GM23338 (cell line): ENCODE data around the gene TSPAN5. TPM values are rescaled to one million over a fixed set of nuclear protein-coding genes. Genes with fewer than 3 reads are reported as not detected.

ENCODE experiments used
- ATAC-seq: fragments of 200-7000 bp; cut with Tn5 transposase; 3 replicates; pipeline ENCODE4 v1.9.1; 2020
- DNase-seq: peaks from one replicate; pipeline ENCODE4 v3.0.0-alpha.2; 2015; ENCODE audit warnings: low spot score
- H2AFZ ChIP-seq: fragments of 200-600 bp; sonication (generic); 2 replicates; pipeline ENCODE4 v1.8.0; 2016; ENCODE audit warnings: antibody characterized with exemption, mild to moderate bottlenecking, moderate library complexity
- H3F3A ChIP-seq: fragments of 200-600 bp; sonication (generic); replicated peaks from 2 replicates; pipeline ENCODE4 v1.8.0; 2017; ENCODE audit warnings: antibody characterized with exemption, mixed run types, low read depth
- H3K27ac ChIP-seq: fragments of 200-600 bp; sonication (generic); 2 replicates; pipeline ENCODE4 v1.6.1; 2016; ENCODE audit warnings: low read depth
- H3K27me3 ChIP-seq: fragments of 200-600 bp; sonication (generic); 2 replicates; pipeline ENCODE4 v1.8.0; 2016; ENCODE audit warnings: mild to moderate bottlenecking, mixed run types, moderate library complexity; ENCODE audit not compliant: insufficient read depth
- H3K36me3 ChIP-seq: fragments of 200-600 bp; sonication (generic); 2 replicates; pipeline ENCODE4 v1.8.0; 2016; ENCODE audit warnings: mild to moderate bottlenecking; ENCODE audit not compliant: insufficient read depth
- H3K4me1 ChIP-seq: fragments of 200-600 bp; sonication (generic); 2 replicates; pipeline ENCODE4 v1.8.0; 2016; ENCODE audit warnings: mild to moderate bottlenecking, moderate library complexity; ENCODE audit not compliant: insufficient read depth
- H3K4me2 ChIP-seq: fragments of 200-600 bp; sonication (generic); 2 replicates; pipeline ENCODE4 v1.7.1; 2017; ENCODE audit warnings: mixed run types
- H3K4me3 ChIP-seq: fragments of 200-600 bp; sonication (generic); 2 replicates; pipeline ENCODE4 v1.6.1; 2016; ENCODE audit warnings: mixed run types
- H3K79me2 ChIP-seq: fragments of 200-600 bp; sonication (generic); replicated peaks from 2 replicates; pipeline ENCODE4 v1.8.0; 2017; ENCODE audit warnings: mild to moderate bottlenecking; ENCODE audit not compliant: insufficient read depth
- H3K9me2 ChIP-seq: fragments of 200-600 bp; sonication (generic); 2 replicates; pipeline ENCODE4 v1.8.0; 2017; ENCODE audit not compliant: insufficient read depth
- H4K20me1 ChIP-seq: fragments of 200-600 bp; sonication (generic); replicated peaks from 2 replicates; pipeline ENCODE4 v1.8.0; 2017; ENCODE audit warnings: mild to moderate bottlenecking; ENCODE audit not compliant: insufficient read depth
- H3K27ac Mint-ChIP-seq: 2 replicates; pipeline ENCODE4 v1.8.0; 2020; ENCODE audit warnings: inconsistent platforms, mild to moderate bottlenecking, moderate library complexity, mixed read lengths
- H3K27me3 Mint-ChIP-seq: 3 replicates; pipeline ENCODE4 v1.8.0; 2022; ENCODE audit warnings: low read depth, mild to moderate bottlenecking, moderate library complexity, mixed read lengths, inconsistent platforms; ENCODE audit not compliant: insufficient read depth, poor library complexity
- H3K36me3 Mint-ChIP-seq: 3 replicates; pipeline ENCODE4 v1.8.0; 2021; ENCODE audit warnings: low read depth, mild to moderate bottlenecking, inconsistent platforms, moderate library complexity, mixed read lengths
- H3K4me1 Mint-ChIP-seq: 3 replicates; pipeline ENCODE4 v1.8.0; 2020; ENCODE audit warnings: mild to moderate bottlenecking, inconsistent platforms, mixed read lengths
- H3K4me3 Mint-ChIP-seq: 3 replicates; pipeline ENCODE4 v1.8.0; 2021; ENCODE audit warnings: moderate library complexity, mild to moderate bottlenecking, inconsistent platforms, mixed read lengths
- H3K9me3 Mint-ChIP-seq: 3 replicates; pipeline ENCODE4 v1.8.0; 2020; ENCODE audit warnings: moderate library complexity, mild to moderate bottlenecking, inconsistent platforms, mixed read lengths
- CTCF ChIP-seq, 2 experiments: fragments of 200-600 bp in 1 of 2; sonication (generic) in 1 of 2; conservative IDR thresholded peaks; 2 replicates each; pipeline versions ENCODE4 v1.5.1 to v1.6.1; 2016 to 2017; ENCODE audit warnings: antibody characterized with exemption in 2 of 2, low read depth in 2 of 2, mild to moderate bottlenecking in 2 of 2, moderate library complexity in 1 of 2
- ETS1 ChIP-seq: IDR thresholded peaks from 2 replicates; pipeline ENCODE4 v1.6.1; 2016; ENCODE audit warnings: antibody characterized with exemption
- EZH2 ChIP-seq: fragments of 200-600 bp; sonication (generic); IDR thresholded peaks from one replicate; pipeline ENCODE4 v1.8.0; 2017; ENCODE audit warnings: antibody characterized with exemption, mild to moderate bottlenecking, low read depth; ENCODE audit not compliant: unreplicated experiment
- JUNB ChIP-seq: IDR thresholded peaks from one replicate; pipeline ENCODE4 v1.6.1; 2016; ENCODE audit warnings: antibody characterized with exemption; ENCODE audit not compliant: unreplicated experiment
- NANOG ChIP-seq: IDR thresholded peaks from 2 replicates; pipeline ENCODE4 v1.6.1; 2016; ENCODE audit warnings: antibody characterized with exemption, borderline replicate concordance
- POLR2AphosphoS5 ChIP-seq: IDR thresholded peaks from 2 replicates; pipeline ENCODE4 v1.6.1; 2016; ENCODE audit warnings: antibody characterized with exemption, low read depth
- REST ChIP-seq: IDR thresholded peaks from one replicate; pipeline ENCODE4 v1.6.1; 2018; ENCODE audit warnings: antibody characterized with exemption; ENCODE audit not compliant: unreplicated experiment
- STAT1 ChIP-seq: IDR thresholded peaks from one replicate; pipeline ENCODE4 v1.6.1; 2016; ENCODE audit warnings: antibody characterized with exemption; ENCODE audit not compliant: unreplicated experiment
- ZNF114 ChIP-seq: fragments of 250-450 bp; sonication (Bioruptor Pico); IDR thresholded peaks from 2 replicates; pipeline ENCODE4 v1.5.0; 2020; ENCODE audit warnings: mild to moderate bottlenecking, moderate library complexity
- ZNF331 ChIP-seq: fragments of 250-450 bp; sonication (Bioruptor Pico); IDR thresholded peaks from 2 replicates; pipeline ENCODE4 v1.5.0; 2020; ENCODE audit warnings: low read depth, mild to moderate bottlenecking, moderate library complexity
- polyA plus RNA-seq: library from polyadenylated mRNA; unstranded; fragments of >200 nt; fragmentation: Nextera tagmentation; extraction: Ambion mirVana; gene quantifications from 2 replicates; pipeline ENCODE4 v1.2.1, GENCODE V29; 2016
- total RNA-seq: library from RNA; depleted of rRNA; stranded (reverse); fragments of >200 nt; shearing (Covaris generic); gene quantifications from 2 replicates; pipeline ENCODE4 v1.2.3, GENCODE V29; 2014

TSPAN5 gene
- total and polyA plus RNA-seq, 2 experiments from 2014 or later = 18.6 to 21.5 TPM

GRCh38 chr4:98615991-98616390 is 42.4 kb downstream of the TSPAN5 start (continued):
- TF ChIP-seq CTCF (conservative IDR thresholded peaks at IDR 0.05; ENCODE audit: low read depth in 2 of 2) (no peak), ZNF114 (CRISPR knock-in tag) (no peak), EZH2 (no peak), POLR2AphosphoS5 (no peak), ETS1 (no peak), STAT1 (no peak), ZNF331 (CRISPR knock-in tag) (no peak)

- peaks cover 47% of the 10 kb centered on the region for H3K4me1 ChIP-seq
- H3K4me2 ChIP-seq = no peak overlapping the region
- Mint-ChIP-seq H3K27ac (no peak overlapping the region), H3K27me3 (peaks cover 7% of the 10 kb centered on the region), H3K4me1 (peaks cover 61% of the 10 kb centered on the region), H3K4me3 (no peak overlapping the region), H3K9me3 (no peaks in the 10 kb centered on the region), H3K36me3 (no peaks in the 10 kb centered on the region)
- H3K36me3 ChIP-seq = no peaks in the 10 kb centered on the region
- H3F3A ChIP-seq = 0 out of 2 replicates have a peak, but pooled peaks cover 3% of the 10 kb centered on the region
- peaks cover 89% of the 10 kb centered on the region for H3K79me2 ChIP-seq
- no peak overlapping the region for H3K27ac ChIP-seq
- H3K4me3 ChIP-seq = no peak overlapping the region
- no peak overlapping the region for H2AFZ ChIP-seq
- H4K20me1 ChIP-seq = no peaks in the 10 kb centered on the region; the same call in 1 of the 2 replicates
- no peaks in the 10 kb centered on the region for H3K27me3 ChIP-seq
- DNase-seq (no peak), ATAC-seq (no peak)
- no peaks in the 10 kb centered on the region; the same call in 1 of the 2 replicates for H3K9me2 ChIP-seq
- no peak for TF ChIP-seq CTCF (conservative IDR thresholded peaks at IDR 0.05; ENCODE audit: low read depth in 2 of 2)
- no peak for TF ChIP-seq REST
- TF ChIP-seq ZNF114 (CRISPR knock-in tag) = no peak
- TF ChIP-seq ZNF331 (CRISPR knock-in tag) = no peak
- no peak for TF ChIP-seq NANOG
- no peak for TF ChIP-seq JUNB
These were observed 43.7 kb downstream of the TSPAN5 start for GRCh38 chr4:98614662-98615061.
